SKM-1 treated with dmso at 0.1 percent for 144 hours (cell line): ENCODE results near the gene PIMREG.
"Not testable (repeated sequence)": the region's sequence is repeated elsewhere in the genome, so short reads cannot be mapped to it uniquely, and the experiment has no call there.

ENCODE experiments used
- DNase-seq: peaks from one replicate; lab custom pipeline; 2025; ENCODE audit not compliant: unreplicated experiment; lab: John Stamatoyannopoulos, UW

The PIMREG gene

DNA sequence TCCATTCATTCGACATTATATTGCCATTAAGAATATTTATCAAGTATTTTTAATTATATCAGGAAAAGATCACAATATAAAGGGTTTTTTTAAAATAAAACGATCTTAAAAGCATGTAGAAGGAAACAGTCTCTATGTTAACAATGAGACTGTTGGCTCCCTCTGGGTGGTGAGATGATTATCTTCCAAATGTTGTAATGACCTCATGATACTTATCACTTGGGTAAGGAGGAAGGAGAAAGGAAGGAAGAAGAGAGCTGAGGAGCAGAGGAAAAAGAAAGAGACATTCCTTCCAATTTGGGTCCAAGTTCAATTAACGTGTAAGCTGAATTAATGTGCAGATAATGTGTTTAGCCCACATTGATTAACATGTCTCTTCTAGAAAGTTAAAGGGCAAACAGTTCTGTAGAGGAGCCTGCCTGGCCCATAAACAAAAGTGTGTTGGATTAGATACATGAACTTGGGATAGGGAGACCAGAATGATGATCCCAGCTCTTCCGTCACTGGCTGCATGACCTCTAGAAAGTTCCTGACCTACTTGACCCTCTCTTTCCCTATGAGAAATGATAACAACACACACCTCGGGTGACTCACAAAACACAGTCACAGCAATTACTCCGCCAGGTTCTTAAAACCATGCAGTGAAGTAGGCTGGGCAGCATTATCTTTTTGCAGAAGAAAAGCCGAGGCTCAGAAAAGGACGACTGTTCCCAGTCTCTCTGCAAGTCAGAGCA lies 32.0 kb downstream of the PIMREG start:
- DNase-seq = no peak

GRCh38 chr17:6476810-6477179 lies 32.5 kb downstream of the PIMREG start:
- no peak for DNase-seq

- DNase-seq = no peak
Observed at GRCh38 chr17:6477831-6478383, 33.7 kb downstream of the PIMREG start.

GRCh38 chr17:6478486-6478885 lies 34.2 kb downstream of the PIMREG start:
- no peak for DNase-seq

DNA sequence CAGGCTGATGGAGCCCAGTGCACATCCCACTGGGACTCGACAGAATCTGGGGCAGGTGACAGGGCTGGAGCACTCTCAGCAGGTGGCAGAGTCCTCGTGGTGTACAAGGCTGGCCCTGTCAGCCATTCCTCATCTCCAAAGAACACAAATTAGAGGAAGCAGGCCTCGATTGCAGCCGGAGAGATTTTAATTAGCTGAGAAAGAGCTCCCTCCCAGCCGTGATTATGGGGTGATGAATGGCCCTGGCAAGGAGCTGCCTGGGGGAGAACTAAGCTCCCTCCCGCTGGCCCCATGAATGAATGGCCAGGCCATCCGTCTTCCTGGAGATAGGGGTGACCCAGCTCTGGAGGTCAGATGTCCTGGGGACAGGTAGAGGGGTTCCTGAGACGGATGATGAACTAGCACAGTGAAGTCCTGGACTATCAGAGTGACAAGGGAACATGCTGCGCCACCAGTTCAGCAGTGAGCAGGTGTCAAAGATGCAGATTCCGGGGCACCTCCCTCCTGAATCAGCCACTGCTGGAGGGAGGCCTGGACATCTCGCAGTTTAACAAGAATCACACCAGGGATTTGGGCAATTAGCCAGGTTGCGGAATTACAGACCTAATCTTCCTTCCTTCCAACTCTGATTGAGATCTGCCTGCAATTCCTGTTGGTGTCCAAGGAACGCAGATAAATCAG lies 35.5 kb downstream of the PIMREG start:
- no peak for DNase-seq

DNA sequence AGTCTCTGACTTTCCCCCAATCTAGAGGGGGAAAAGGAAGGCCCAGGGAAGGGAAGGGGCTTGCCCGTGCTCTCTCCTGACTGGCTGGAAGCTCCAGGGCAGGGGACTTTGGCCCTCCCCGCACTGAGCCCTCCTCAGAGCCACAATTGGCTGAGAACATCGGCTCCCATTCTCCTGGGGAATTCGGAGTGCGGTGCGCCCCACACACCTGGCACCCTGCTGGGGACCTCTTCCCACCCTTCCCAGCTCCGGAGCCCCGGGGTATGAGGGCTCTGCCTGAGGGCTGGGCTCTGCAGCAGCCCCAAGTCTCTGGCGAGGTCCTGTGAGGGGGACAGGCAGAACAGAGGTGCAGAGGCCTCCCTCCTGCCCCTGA lies 36.0 kb downstream of the PIMREG start:
- DNase-seq = no peak

DNA sequence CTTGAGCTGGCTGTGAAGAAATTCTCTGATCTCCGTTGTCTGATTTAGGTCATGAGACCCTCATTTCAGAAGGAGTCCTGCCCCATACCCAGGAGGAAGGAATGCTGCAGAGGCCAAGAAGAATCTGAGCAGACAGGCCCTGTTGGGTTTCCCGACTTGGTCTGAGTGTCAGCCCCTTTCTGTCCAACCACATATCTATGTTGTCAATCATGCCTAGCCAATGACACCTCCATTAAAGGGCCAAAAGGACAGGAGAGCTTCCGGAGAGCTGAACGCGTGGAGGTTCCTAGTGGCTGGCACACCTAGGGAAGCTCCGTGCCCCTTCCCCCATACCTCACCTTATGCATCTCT lies 37.8 kb downstream of the PIMREG start:
- DNase-seq = no peak

DNA sequence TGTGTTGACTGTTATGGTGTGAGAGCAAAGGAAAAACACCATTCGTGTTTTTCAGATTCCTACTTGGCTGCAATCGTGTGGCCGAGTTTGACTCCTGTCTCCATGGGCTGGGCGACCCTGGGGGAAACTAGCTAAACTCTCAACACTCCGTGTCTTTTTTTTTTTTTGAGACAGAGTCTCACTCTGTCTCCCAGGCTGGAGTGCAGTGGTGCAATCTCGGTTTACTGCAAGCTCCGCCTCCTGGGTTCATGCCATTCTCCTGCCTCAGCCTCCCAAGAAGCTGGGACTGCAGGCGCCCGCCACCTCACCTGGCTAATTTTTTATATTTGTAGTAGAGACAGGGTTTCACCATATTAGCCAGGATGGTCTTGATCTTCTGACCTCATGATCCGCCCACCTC lies 38.5 kb downstream of the PIMREG start:
- not testable (repeated sequence) for DNase-seq

GRCh38 chr17:6483507-6483906 lies 39.3 kb downstream of the PIMREG start:
- no peak for DNase-seq

DNA sequence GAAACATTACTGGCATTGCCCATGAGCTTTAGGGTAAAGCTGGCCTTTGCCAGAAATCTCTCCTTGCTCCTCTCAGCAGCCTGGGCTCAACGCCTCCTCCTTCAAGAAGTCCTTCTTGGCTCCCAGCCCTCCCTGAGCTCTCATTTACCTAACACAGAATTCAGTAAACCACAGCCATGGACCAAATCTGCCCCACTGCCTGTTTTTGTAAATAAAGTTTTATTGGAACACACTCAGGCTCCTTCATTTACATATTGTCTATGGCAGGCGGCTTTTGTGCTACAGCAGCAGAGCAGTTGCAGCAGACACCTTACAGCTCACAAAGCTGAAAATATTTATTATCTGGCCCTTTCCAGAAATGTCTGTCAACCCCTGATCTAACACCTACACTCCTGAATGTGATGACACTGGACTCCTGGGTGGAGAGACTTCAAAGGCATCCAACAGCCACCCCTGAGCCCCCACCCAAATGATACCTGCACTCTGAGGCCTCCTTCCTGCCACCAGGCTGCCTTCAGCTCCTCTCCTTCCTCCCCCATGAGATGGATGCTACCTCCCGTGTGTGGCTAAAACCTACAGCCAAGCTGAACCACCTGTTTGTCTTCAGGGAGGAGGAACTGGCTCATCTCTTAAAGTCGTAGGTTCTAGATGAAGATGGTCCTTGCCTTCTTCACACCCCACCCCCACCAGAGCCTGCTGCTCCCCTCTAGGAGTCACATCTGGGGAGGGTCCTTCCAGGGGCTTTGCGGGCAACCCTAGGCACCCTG lies 41.6 kb downstream of the PIMREG start:
- DNase-seq = no peak

- no peak for DNase-seq
Observed at GRCh38 chr17:6487251-6488007, 43.2 kb downstream of the PIMREG start.

DNA sequence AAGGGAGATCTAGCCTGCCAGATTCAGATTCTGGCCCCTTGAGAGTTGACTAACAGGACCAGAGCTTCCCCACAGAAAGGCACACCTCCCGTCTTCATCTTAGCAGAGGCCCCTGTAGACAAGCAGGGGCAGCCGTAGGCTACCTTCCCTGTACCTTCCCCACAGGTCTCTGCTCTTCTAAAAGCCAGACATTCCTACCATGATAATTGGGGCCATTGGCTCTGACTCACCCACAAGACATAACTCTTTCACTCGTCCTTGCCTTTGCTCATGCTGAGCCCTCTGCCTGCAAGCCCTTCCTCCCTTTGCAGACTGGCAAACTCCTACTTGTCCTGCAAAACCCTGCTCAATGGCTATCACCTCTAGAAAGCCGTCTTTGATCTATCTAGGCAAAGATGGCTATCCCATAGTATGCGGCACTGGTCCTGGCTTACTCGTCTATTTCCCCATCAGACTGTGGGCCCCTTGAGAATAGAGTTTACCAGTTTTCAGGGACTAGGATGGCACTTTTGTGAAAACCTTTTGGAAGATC lies 43.8 kb downstream of the PIMREG start:
- DNase-seq = no peak

DNA sequence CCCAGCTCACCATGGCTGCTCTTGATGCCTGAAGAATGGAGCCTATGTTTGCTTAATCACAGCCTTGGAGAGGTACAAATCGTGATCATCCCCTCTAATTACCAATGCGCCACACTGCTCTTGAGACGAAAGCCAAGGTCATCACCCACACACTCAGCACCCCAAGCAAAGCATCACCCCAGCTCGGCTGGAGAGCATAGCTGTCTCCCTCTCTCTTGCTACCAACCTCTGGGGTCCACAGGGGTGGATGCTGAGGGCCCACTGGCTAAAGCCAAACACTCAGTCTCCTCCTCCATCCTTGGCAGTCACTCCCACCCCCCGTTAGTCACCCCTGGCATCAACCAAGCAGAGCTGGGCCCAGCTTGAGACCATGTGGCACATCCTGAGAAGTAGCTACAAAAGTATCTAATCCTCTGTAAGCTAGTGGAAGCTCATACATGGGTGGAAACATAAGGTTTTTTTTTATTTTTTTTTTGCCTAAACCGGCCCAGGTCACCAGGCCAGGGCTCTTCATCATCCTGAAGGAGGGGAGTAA lies 44.8 kb downstream of the PIMREG start:
- no peak for DNase-seq

DNA sequence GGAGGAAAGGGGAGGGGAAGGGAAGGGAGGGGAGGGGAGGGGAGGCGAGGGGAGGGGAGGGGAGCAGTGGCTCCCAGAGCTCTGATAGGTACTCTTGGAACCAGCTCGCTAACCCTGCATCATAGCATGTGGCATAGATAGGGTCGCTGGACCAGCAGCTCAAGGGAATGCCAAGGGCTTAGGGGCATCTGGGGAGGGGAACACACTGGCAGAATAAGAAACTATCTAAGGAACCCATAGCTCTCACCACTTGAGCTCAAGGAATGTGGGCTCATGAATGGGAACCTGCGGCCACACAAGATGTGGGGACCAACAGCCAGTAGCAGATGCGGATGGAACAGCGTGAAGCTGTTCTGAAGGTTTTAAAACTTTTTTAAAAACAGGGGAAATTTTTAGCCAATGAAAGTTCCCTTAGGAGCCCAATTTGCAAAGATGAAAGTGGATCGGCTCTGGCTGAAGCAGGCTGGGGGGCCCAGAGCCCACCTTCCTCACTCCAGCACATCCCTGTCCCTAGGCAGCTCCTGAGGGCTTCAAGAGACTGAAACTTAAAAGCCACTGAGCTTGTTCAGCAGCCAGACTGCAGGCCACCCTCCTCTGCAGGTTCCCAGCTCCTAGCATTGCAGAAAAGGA lies 46.9 kb downstream of the PIMREG start:
- DNase-seq = no peak

DNA sequence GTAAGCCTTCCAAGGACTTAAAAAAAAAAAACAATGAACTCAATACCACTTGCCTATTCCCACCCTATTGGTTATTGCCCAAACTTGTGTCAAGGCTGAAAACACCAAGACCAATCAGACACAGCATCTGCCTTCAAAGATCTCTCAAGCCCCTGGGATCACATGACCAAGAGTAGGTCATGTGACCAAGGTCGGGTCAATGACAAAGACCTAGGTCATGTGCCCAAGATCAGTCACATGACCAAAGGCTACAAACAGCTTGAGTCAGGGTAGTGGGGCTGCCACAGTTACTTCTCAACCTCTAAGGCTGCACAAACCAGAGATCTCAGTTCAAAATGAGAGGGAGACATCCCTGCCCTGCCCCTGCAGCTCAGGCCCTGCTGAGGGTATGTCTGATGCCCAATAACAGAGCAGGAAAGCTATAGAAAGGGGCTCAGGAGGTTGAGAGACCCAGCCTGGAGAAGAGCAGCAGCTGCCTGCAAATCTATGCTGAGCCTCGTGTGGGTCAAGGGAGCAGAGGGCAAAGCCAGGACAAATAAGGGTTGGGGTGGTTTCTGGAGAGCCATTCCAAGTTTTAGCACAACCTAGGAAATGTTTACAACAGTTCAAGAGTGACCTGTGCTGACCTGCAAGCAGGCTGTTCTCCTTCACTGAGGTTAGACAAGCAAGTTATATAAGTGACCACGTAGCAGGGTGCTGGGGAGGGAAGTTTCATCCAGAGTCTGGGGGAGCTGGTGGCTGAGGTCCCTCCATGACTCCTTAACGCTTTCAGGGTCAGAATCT lies 48.8 kb downstream of the PIMREG start:
- DNase-seq = no peak

DNA sequence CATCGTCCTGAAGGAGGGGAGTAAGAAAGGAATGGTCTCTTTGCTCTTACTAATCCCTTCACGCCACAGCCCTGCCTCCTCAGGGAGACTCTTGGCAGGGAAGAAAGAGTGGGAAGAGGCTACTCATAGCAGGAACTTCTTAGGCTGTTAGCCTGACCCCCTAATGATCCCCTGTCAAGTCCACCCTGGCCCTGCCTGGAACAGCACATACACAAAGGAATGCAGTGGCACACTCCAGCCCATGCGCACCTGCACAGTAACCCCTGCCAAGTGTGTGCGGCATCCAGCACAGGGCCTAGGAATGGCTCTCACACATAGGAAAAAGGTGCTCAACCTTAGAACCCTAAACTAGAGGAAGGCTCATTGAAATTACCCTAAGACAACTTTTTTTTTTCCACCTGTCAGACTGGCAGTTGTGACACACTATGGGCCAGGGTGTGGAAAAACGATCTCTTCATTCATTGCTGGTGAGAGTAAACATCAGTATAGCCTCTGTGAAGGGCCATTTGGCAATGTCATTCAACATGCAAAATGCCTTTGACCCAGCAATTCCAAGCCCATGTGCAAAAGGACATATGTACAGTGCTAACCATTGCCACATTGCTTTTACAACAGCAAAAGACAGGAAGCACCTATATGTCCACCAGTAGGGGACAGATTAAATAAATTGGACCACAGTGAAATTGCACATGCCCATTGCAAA lies 50.1 kb downstream of the PIMREG start:
- DNase-seq = no peak

DNA sequence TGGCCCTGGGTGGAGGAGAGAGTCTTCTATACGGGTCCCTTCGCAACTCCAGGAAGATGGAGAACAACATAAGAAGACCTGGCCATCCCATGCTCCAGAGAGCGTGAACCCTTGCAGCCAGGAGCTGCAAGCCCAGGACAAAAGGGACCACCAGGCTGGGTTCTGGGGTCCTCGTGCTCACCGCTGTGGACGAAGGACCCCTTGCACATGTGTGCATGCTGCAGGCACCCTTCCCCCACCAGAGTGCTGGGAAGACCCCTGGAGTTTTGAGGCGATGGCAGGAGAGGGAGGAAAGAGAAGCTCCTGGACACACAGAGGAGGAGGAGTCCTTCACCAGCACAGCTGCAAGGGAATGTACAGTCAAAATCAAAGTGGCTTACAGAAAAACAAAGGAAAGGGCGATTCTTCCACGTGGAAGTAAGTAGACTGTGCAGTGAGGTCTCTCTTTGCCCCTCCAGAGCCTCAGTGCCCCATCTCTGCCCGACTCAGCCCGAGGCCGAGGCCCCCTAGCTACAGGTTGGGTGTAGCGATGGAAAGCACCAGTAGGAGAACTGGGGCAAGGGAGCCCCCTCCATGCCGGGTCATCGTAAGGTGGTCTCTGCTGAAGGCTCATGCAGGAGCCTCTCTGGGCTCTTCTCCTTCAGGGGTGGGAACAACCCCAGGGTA lies 51.3 kb downstream of the PIMREG start:
- DNase-seq = no peak

DNA sequence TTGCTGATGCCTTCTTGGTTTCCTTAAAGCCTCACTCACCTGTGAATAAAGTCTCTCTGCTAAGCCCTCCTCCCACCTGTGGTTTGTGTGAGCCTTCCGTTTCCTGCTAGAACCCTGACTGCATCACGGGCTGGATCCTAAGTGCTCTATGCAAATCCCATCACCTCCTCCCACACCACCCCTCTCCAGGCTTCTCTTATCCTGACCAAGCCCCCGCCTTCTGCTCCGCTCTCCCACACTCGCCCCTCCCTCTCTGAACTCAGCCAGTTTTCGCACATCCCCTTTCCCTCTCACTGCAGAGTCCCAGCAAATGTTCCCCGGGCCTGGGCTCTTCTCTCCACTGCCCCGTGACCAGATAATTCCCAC lies 51.8 kb downstream of the PIMREG start:
- no peak for DNase-seq
